HepG2 (cell line): Measurements from ENCODE around the gene CACNA1D. TPM values are rescaled to one million over a fixed set of nuclear protein-coding genes. Genes with fewer than 3 reads are reported as not detected.

Source experiments
- ASH2L ChIP-seq: fragments of 300-600, 200-600 bp; sonication (generic); IDR thresholded peaks from 2 replicates; pipeline ENCODE4 v1.7.0; 2017; ENCODE audit warnings: low read depth, mild to moderate bottlenecking, moderate library complexity, mixed read lengths, low read length; ENCODE audit not compliant: insufficient read length
- EP300 ChIP-seq, 3 experiments: sonication (generic) in 1 of 3; formaldehyde crosslinking in 1 of 3; IDR thresholded peaks; 2 replicates each; pipeline versions ENCODE4 v1.5.1 to v1.6.1; 2011 to 2020; ENCODE audit warnings: low read depth in 2 of 3, low read length in 2 of 3, borderline replicate concordance in 1 of 3, improper control_type of control experiment in 1 of 3, mild to moderate bottlenecking in 1 of 3, missing genetic modification reagents in 1 of 3, moderate library complexity in 1 of 3
- EZH2 ChIP-seq: conservative IDR thresholded peaks from 2 replicates; pipeline ENCODE4 v1.6.1; 2012; ENCODE audit warnings: mild to moderate bottlenecking, low read depth, low read length, moderate library complexity
- FOXK1 ChIP-seq: sonication (generic); formaldehyde crosslinking; IDR thresholded peaks from 2 replicates; pipeline ENCODE4 v1.4.0; 2020; ENCODE audit warnings: low read depth, missing genetic modification reagents, borderline replicate concordance
- HHEX ChIP-seq: IDR thresholded peaks from 2 replicates; pipeline ENCODE4 v1.6.1; 2016; ENCODE audit warnings: control low read depth
- MAZ ChIP-seq, 2 experiments: sonication (generic) in 1 of 2; formaldehyde crosslinking in 1 of 2; IDR thresholded peaks; 2 replicates each; pipeline versions ENCODE4 v1.5.0 to v1.6.1; 2012 to 2020; ENCODE audit warnings: low read depth in 2 of 2, mild to moderate bottlenecking in 2 of 2, borderline replicate concordance in 1 of 2, improper control_type of control experiment in 1 of 2, low read length in 1 of 2, missing genetic modification reagents in 1 of 2, moderate library complexity in 1 of 2
- RBFOX2 ChIP-seq: fragments of 200-400 bp; formaldehyde crosslinking; IDR thresholded peaks from 2 replicates; pipeline ENCODE4 v1.6.1; 2017; ENCODE audit warnings: low read depth, mild to moderate bottlenecking, low read length
- RFX5 ChIP-seq: IDR thresholded peaks from 2 replicates; pipeline ENCODE4 v1.6.1; 2011; ENCODE audit warnings: low read depth, low read length, improper control_type of control experiment
- ZNF24 ChIP-seq: fragments of 450-650 bp; IDR thresholded peaks from 2 replicates; pipeline ENCODE4 v1.6.1; 2017; ENCODE audit warnings: antibody characterized with exemption, mild to moderate bottlenecking
- ZNF563 ChIP-seq: sonication (generic); formaldehyde crosslinking; IDR thresholded peaks from 2 replicates; pipeline ENCODE4 v1.8.0; 2022; ENCODE audit warnings: mild to moderate bottlenecking, moderate library complexity, missing genetic modification reagents
- ZNF7 ChIP-seq: IDR thresholded peaks from 2 replicates; pipeline ENCODE4 v1.6.1; 2016; ENCODE audit warnings: missing biosample characterization, missing genetic modification reagents
- ZNF768 ChIP-seq: sonication (generic); formaldehyde crosslinking; IDR thresholded peaks from 2 replicates; pipeline ENCODE4 v1.4.0; 2020; ENCODE audit warnings: missing genetic modification reagents
- ZSCAN30 ChIP-seq: sonication (generic); formaldehyde crosslinking; IDR thresholded peaks from 2 replicates; pipeline ENCODE4 v1.5.0; 2020; ENCODE audit warnings: mild to moderate bottlenecking, missing genetic modification reagents
- polyA plus RNA-seq, 8 experiments: library from polyadenylated mRNA; depleted of rRNA in 3 of 8; stranded (reverse) in 7 of 8; unstranded in 1 of 8; fragments of >200 nt; fragmentation: Illumina TruSeq in 4 of 8; extraction: Trizol in 4 of 8; gene quantifications; 2 replicates each; pipeline versions ENCODE4 v1.2.1 to v1.2.3, GENCODE V29; 2011 to 2016; ENCODE audit warnings: low read depth in 4 of 8, missing spikeins in 1 of 8, mixed read lengths in 1 of 8; ENCODE audit not compliant: insufficient read depth in 1 of 8
- total RNA-seq, 5 experiments: library from RNA; depleted of rRNA; stranded (reverse); fragments of >200 nt; fragmentation: Illumina TruSeq; extraction: Trizol; gene quantifications; 2 replicates each; pipeline ENCODE4 v1.2.3, GENCODE V29; 2016; ENCODE audit warnings: low read depth in 1 of 5
- TF ChIP-seq, protein P1 (sequence below): sonication (generic); formaldehyde crosslinking; IDR thresholded peaks from 2 replicates; pipeline ENCODE4 v1.5.0; 2020; ENCODE audit warnings: missing genetic modification reagents
- TF ChIP-seq, protein P2 (sequence below): sonication (generic); formaldehyde crosslinking; IDR thresholded peaks from 2 replicates; pipeline ENCODE4 v1.8.0; 2022; ENCODE audit warnings: missing genetic modification reagents, mild to moderate bottlenecking, inconsistent platforms, borderline replicate concordance
- TF ChIP-seq, protein P3 (sequence below): IDR thresholded peaks from 2 replicates; pipeline ENCODE4 v1.6.1; 2016
- TF ChIP-seq, protein P4 (sequence below): sonication (generic); formaldehyde crosslinking; IDR thresholded peaks from 2 replicates; pipeline ENCODE4 v1.5.0; 2020; ENCODE audit warnings: mild to moderate bottlenecking, missing genetic modification reagents, borderline replicate concordance
- TF ChIP-seq, protein P5 (sequence below): IDR thresholded peaks from 2 replicates; pipeline ENCODE4 v1.6.1; 2016; ENCODE audit warnings: missing genetic modification reagents, missing compliant biosample characterization

CACNA1D gene
- total and polyA plus RNA-seq, 2 of the 13 experiments (the other 11 are each of a cell fraction or from before 2014, with no cell fraction given), result 0.26 to 0.38 TPM

DNA sequence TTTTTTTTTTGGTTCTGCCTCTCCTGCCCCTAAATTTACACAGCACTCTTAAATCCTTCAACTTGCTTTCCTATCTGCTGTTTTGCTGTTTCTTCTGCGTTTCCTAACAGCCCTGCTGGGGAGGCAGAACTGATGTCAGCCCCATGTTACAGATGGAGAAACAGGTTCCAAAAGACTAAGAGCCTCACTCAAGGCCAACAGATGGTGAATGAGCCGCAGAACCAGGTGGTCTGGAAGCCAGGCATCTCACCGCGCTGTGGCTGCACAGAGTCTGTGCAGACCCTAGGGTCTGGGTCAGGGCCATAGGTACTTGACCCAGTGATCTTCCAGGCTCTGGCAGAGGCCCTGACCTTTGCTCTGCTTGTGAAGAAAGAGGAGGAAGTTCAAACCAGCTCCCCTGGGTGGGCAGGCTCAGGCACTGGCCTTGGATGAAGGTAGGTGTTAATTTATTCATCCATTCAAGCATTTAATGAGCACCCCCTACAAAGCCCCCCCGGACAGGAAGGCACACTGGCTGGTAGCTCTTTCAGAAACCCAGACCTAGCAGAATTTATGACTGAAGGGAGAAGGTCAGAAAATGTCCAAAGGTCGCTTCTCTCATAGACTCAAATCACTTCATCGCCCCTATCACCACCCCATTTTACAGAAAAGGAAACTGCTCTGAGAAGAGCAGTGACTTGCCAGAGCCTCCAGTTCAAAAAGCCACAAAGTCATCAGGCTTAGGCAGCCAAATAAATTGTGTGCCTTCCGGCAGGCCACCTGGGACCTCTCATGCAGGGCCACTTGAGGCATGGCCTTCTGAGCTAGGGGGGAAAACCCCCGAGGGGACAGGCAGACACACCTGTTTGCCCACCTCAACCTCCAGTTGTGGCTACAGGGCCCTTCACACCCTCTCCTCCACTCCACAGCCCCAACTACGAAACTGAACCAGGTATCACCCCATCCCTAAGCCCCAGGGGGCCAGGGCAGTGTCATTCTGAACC is 349.1 kb downstream of the CACNA1D start (continued):
- TF ChIP-seq RBFOX2 (peak; percentile 64), ASH2L (peak; percentile 91), FOXK1 (CRISPR knock-in tag) (0 out of 2 replicates have a peak, but pooled peaks have one; percentile 4), ZNF563 (CRISPR knock-in tag) (peak; percentile 47; the same call in 1 of the 2 replicates), HHEX (CRISPR knock-in tag) (peak; percentile 54; the same call in 1 of the 2 replicates), RFX5 (no peak), ZSCAN30 (CRISPR knock-in tag) (no peak), EP300 (IDR thresholded peaks at IDR 0.05; ENCODE audit: low read depth in 2 of 2, low read length in 2 of 2) (peak in 1 of 2 experiments; percentile 61; a peak in 1 of 4 replicates), EP300 (CRISPR knock-in tag; IDR thresholded peaks at IDR 0.05; ENCODE audit: borderline replicate concordance) (peak; percentile 57; the same call in 1 of the 2 replicates), ZNF7 (CRISPR knock-in tag) (no peak), ZNF24 (peak; percentile 46; the same call in 1 of the 2 replicates), MAZ (IDR thresholded peaks at IDR 0.05; ENCODE audit: borderline replicate concordance, low read depth, low read length) (no peak), MAZ (CRISPR knock-in tag; IDR thresholded peaks at IDR 0.05; ENCODE audit: low read depth) (no peak), ZNF768 (CRISPR knock-in tag) (peak; percentile 51; the same call in 1 of the 2 replicates), EZH2 (no peak)
- TF ChIP-seq, protein P1, sequence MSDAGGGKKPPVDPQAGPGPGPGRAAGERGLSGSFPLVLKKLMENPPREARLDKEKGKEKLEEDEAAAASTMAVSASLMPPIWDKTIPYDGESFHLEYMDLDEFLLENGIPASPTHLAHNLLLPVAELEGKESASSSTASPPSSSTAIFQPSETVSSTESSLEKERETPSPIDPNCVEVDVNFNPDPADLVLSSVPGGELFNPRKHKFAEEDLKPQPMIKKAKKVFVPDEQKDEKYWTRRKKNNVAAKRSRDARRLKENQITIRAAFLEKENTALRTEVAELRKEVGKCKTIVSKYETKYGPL (CRISPR knock-in tag), result 0 out of 2 replicates have a peak, but pooled peaks have one; percentile 29
- TF ChIP-seq, protein P2, sequence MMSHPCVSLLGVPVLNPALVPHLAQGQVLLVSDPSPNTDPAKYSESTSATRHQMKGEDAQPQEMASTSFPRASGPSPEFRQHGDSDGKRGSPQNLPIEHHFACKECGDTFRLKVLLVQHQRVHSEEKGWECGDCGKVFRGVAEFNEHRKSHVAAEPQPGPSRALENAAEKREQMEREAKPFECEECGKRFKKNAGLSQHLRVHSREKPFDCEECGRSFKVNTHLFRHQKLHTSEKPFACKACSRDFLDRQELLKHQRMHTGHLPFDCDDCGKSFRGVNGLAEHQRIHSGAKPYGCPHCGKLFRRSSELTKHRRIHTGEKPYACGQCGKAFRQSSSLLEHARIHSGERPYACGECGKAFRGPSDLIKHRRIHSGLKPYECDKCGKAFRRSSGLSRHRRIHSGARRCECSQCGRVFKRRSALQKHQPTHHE, result 0 out of 2 replicates have a peak, but pooled peaks have one; percentile 52
- TF ChIP-seq, protein P3, sequence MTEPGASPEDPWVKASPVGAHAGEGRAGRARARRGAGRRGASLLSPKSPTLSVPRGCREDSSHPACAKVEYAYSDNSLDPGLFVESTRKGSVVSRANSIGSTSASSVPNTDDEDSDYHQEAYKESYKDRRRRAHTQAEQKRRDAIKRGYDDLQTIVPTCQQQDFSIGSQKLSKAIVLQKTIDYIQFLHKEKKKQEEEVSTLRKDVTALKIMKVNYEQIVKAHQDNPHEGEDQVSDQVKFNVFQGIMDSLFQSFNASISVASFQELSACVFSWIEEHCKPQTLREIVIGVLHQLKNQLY (CRISPR knock-in tag), result no peak
- TF ChIP-seq, protein P4, sequence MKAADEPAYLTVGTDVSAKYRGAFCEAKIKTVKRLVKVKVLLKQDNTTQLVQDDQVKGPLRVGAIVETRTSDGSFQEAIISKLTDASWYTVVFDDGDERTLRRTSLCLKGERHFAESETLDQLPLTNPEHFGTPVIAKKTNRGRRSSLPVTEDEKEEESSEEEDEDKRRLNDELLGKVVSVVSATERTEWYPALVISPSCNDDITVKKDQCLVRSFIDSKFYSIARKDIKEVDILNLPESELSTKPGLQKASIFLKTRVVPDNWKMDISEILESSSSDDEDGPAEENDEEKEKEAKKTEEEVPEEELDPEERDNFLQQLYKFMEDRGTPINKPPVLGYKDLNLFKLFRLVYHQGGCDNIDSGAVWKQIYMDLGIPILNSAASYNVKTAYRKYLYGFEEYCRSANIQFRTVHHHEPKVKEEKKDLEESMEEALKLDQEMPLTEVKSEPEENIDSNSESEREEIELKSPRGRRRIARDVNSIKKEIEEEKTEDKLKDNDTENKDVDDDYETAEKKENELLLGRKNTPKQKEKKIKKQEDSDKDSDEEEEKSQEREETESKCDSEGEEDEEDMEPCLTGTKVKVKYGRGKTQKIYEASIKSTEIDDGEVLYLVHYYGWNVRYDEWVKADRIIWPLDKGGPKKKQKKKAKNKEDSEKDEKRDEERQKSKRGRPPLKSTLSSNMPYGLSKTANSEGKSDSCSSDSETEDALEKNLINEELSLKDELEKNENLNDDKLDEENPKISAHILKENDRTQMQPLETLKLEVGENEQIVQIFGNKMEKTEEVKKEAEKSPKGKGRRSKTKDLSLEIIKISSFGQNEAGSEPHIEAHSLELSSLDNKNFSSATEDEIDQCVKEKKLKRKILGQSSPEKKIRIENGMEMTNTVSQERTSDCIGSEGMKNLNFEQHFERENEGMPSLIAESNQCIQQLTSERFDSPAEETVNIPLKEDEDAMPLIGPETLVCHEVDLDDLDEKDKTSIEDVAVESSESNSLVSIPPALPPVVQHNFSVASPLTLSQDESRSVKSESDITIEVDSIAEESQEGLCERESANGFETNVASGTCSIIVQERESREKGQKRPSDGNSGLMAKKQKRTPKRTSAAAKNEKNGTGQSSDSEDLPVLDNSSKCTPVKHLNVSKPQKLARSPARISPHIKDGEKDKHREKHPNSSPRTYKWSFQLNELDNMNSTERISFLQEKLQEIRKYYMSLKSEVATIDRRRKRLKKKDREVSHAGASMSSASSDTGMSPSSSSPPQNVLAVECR (CRISPR knock-in tag), result peak; percentile 0; the same call in 1 of the 2 replicates
- TF ChIP-seq, protein P5, sequence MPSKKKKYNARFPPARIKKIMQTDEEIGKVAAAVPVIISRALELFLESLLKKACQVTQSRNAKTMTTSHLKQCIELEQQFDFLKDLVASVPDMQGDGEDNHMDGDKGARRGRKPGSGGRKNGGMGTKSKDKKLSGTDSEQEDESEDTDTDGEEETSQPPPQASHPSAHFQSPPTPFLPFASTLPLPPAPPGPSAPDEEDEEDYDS (CRISPR knock-in tag), result peak; percentile 19; the same call in 1 of the 2 replicates
